NCI-H1105 (cell line): ENCODE results near the gene HBB.

Experiments used
- DNase-seq: peaks from one replicate; lab custom pipeline; 2025; lab: John Stamatoyannopoulos, UW

Gene HBB

DNA sequence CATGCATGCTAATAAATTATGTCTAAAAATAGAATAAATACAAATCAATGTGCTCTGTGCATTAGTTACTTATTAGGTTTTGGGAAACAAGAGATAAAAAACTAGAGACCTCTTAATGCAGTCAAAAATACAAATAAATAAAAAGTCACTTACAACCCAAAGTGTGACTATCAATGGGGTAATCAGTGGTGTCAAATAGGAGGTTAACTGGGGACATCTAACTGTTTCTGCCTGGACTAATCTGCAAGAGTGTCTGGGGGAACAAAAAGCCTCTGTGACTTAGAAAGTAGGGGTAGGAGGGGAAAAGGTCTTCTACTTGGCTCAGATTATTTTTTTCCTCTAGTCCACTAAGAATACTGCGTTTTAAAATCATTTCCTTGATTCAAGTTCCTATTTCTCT is 810 bp upstream of the HBB start:
- no peak for DNase-seq

DNA sequence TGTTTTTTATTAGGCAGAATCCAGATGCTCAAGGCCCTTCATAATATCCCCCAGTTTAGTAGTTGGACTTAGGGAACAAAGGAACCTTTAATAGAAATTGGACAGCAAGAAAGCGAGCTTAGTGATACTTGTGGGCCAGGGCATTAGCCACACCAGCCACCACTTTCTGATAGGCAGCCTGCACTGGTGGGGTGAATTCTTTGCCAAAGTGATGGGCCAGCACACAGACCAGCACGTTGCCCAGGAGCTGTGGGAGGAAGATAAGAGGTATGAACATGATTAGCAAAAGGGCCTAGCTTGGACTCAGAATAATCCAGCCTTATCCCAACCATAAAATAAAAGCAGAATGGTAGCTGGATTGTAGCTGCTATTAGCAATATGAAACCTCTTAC is 1.4 kb downstream of the HBB start:
- DNase-seq, result no peak

DNA sequence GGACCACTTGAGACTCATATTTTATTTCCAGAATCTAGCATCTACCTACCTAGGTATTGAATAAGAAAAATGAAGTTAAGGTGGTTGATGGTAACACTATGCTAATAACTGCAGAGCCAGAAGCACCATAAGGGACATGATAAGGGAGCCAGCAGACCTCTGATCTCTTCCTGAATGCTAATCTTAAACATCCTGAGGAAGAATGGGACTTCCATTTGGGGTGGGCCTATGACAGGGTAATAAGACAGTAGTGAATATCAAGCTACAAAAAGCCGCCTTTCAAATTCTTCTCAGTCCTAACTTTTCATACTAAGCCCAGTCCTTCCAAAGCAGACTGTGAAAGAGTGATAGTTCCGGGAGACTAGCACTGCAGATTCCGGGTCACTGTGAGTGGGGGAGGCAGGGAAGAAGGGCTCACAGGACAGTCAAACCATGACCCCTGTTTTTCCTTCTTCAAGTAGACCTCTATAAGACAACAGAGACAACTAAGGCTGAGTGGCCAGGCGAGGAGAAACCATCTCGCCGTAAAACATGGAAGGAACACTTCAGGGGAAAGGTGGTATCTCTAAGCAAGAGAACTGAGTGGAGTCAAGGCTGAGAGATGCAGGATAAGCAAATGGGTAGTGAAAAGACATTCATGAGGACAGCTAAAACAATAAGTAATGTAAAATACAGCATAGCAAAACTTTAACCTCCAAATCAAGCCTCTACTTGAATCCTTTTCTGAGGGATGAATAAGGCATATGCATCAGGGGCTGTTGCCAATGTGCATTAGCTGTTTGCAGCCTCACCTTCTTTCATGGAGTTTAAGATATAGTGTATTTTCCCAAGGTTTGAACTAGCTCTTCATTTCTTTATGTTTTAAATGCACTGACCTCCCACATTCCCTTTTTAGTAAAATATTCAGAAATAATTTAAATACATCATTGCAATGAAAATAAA is 2.1 kb downstream of the HBB start:
- DNase-seq, result no peak

DNA sequence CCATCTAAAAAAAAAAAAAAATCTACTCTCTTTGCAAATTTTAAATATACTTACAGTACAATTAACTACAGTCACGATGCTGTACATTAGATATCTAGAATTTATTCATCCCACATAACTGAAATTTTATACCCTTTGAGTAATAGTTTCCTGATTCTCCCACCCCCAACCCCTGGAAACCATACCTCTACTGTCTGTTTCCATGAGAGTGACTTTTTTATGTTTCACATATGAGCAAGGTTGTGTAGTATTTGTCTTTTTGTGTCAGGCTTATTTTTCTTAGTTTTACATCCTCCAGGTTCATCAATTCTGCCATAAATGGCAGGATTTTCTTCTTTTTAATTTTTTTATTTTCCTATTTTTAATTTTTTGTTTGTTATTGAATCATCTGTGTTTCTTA is 3.2 kb downstream of the HBB start:
- DNase-seq, result no peak

DNA sequence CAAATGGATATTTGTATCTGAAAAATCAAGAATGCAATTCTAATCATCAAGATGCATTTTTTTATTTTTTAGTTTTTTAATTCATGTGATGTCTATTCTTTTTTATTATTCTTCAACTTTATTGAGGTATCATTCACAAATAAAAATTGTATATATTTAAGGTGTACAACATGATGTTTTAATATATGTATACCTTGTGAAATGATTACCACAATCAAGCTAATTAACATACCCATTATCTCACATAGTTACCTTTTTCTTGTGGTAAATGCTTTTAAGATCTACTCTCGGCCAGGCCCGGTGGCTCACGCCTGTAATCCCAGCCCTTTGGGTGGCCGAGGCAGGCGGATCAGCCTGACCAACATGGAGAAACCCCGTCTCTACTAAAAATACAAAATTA is 3.7 kb downstream of the HBB start:
- DNase-seq, result no peak

DNA sequence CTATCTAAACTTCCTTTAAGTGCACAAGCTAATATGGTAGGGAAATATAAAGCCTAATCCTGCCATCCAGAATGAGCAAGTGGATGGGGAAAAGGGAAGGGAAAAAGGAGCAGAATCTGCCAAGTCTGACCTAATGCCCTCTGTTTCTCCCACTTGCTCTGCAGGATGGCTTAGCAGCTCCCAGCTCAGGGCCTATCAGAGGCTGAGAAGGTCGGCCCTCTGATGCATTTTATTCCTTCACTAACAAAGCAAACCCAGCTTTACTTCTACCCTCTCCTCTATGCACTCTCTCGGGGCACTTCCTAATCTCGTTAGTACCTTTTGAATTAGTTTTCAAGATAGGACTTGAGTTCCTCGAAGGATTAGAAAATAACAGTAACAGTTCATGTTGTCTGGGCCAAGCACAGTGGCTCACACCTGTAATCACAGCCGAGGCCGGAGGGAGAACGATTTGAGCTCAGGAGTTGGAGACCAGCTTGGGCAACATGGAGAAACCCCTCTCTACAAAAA is 16.4 kb downstream of the HBB start:
- DNase-seq, result no peak

DNA sequence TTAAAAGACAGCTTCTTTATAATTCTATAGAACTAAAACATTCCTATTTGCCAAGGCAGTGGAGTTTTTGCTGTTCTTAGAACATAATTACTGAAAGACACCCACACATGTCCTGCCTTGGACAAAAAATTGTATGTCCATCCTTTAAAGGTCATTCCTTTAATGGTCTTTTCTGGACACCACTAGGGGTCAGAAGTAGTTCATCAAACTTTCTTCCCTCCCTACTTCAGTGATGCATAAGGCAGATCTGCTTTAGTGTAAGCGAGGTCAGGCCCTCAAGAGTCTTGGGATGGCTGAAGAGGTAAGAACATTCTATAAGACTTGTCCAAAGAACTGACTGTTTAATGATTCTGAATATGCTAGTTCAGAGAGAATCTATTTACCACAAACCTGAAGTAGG is 22.1 kb downstream of the HBB start:
- DNase-seq, result peak; percentile 22

DNA sequence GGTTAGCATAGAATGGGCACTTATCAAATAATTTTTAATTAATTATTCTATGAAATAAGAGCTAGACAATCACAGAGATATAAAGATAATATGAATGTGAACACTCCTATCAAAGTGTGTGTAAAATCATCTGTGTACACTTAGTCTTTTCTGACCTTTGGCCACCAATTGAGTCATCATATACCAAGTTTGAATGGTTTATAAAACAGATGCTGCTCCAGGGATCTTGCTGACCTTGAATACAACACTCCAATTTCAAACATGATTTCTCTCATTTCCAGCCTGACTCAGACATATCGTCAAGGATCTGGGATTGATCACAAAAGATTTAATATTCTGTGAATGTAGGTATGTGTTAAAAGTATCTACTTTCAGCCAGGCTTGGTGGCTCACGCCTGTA is 23.5 kb downstream of the HBB start:
- DNase-seq, result no peak

DNA sequence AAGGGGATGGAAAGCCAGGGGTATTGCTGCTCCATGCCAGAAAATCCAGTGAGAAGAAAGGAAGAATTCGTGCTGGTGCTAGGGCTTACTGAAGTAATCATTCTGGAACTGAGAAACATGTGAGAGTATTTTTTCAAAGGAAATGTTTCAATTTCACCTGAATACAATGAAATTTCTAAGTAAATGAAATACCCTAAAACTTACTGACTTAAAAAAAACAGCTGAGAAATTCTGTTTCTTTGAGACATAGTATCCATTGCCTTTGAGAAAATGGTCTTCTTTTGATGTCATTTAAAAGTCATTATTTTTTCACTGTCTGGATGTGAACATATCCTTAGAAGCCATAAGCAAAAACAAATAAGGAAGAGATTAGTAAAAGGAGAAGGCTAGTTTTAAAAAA is 26.3 kb downstream of the HBB start, which contains the start of gene OR51V1:
TSS of gene OR51V1 (minus strand) at position 101 of the 400 bp plus-strand sequence. CDS start at position 101, 0 bp downstream.
- no peak for DNase-seq

DNA sequence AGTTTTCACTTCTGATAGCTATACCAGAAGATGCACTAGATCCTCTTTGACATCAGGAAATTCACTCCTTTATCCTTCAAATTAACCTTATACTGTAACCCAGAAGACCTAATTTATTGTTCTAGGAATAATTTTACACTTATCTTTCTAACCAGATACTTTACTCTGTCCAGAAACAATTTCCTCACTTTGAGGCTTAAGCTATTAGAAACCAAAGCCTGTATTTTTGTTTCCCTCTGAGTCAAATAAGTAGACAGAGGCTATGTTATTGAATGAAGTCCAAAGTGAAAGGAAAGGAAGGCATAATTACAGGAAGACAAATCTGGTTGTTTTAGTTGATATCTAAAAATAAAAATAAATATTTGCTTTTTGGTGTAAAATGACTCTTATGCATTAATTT is 28.6 kb downstream of the HBB start:
- DNase-seq, result no peak

DNA sequence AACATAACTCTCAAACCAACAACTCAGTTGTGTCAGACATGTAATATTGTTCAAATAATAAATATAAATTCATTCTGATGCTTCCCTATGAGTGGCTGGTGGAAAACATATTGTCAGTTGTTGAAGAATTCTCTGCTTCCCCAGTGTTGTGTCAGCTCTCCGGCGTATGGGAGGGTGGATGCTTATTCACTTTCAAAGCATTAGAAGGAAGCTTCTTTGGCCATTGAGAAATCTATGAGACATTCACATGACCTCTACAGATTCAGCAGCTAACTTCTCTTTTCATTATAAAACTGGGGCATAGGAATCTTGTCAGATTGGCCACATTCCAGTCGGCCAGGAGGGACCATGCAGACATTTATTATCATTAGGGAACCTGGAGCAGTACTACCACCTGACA is 29.3 kb downstream of the HBB start:
- no peak for DNase-seq

DNA sequence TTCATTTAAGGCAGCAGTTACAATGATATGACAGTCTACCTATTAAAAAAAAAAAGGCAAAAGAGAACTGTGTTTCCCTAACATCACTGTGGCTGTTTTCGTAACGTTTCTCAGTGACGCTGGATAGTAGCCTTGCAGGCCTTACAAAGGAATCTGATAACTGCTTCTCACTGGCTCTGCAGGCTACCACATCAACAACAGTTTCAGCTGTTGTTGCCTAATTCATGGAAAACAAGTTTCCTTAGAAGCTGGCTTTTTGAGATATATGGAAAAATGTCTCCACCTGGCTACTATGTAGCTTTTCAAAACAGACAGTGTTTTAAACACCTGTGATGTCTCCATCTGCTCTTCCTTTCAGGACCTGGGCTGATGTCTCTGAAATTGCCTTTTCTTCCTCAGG is 30.1 kb downstream of the HBB start:
- DNase-seq, result no peak

DNA sequence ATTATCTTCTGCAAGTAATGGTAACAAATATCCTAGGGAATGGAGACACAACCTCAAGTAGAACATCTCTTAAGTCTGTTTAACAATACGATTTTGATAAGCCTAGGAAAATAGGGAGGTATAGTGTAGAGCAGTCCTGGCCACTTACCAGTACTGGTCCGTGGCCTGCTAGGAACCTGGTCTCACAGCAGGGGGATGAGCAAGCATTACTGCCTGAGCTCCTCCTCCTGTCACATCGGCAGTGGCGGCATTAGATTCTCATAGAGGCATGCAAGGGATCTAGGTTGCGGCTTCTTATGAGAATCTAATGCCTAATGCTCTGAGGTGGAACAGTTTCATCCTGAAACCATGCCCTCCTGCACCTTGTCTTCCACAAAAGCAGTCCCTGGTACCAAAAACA is 30.8 kb downstream of the HBB start:
- no peak for DNase-seq

DNA sequence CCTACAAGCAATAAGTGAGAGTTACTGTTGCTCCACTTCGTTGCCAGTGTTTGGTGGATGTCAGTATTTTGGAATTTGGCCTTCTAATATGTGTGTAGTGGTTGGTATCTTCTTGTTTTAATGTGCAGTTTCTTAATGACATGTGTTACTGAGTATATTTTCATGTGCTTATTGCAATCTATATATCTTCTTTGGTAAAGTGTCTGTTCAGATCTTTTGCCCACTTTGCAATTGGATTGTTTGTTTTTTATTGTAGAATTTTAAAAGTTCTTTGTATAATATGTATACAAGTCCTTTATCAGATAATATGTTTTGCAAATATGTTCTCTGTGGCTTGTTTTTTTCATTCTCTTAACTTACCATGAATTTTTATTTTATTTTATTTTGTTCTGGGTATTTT is 34.1 kb downstream of the HBB start:
- DNase-seq, result no peak

DNA sequence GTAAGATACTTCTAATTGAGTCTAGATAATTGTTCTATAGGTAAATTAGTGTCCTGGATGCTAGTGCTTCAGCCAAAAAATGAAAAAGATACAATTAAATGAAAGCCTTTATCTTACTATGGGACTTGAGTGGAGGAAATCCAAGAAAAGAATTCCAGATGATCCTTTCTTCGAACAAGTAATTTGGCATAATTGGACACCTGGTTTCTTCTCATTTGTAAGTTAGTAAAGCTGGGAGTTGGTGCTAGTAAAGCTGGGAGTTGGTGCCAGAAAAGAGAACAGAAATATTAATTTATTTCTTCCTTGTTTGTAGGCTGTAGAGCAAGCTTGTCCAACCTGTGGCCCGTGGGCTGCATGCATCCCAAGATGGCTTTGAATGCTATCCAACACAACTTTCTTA is 38.7 kb downstream of the HBB start:
- DNase-seq, result no peak

DNA sequence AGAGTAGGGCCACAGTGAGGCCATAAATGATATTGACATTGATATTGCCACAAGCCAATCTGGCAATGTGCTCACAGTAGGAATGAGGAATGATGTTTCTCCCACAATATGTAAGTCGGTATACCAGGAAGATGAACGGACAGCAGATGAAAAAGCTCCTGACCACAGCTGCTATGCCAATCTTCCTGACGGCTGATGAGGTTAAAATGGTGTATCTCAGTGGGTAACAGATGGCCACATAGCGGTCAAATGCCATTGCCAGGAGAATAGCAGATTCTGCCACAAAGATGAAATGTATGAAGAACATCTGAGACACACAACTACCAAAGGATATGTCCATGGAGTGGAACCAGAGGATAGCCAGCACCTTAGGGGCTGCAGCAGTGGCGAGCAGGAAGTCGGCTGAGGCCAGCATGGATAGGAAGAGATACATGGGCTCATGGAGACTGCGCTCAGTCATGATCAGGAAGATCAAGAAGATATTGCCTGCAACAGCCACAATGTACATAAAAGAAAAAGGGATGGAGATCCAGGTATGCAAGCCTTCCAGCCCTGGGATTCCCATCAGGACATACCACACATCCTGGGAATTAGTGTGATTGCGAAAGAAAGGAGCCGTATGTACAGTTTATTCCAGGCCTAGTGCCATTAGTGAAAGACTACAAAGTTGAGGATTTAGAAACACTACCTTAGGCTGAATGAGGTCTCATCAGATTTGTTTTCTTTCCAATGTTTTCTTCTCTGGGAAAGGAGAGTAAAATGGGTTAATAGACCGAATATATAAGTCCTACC is 48.6 kb downstream of the HBB start:
- no peak for DNase-seq
